OCI-LY7 (cell line): Measurements from ENCODE around the gene TNFRSF1B.

ENCODE experiments used
- CTCF ChIP-seq: fragments of 200-600 bp; sonication (generic); conservative IDR thresholded peaks from 2 replicates; pipeline ENCODE4 v1.5.1; 2014; ENCODE audit warnings: mild to moderate bottlenecking, antibody characterized with exemption, low read length, moderate library complexity, mixed read lengths
- EZH2phosphoT487 ChIP-seq: fragments of 200-600 bp; sonication (generic); IDR thresholded peaks from 2 replicates; pipeline ENCODE4 v1.6.1; 2018; ENCODE audit warnings: low read depth, borderline replicate concordance, mild to moderate bottlenecking, mixed run types, antibody characterized with exemption, low read length, moderate library complexity, mixed read lengths

GRCh38 chr1:12204140-12204539, 37.3 kb downstream of the TNFRSF1B start:
- TF ChIP-seq CTCF (no peak), EZH2phosphoT487 (no peak)
